ENCODE results near the gene WDFY4. TPM values are rescaled to one million over a fixed set of nuclear protein-coding genes. Genes with fewer than 3 reads are reported as not detected.

Gene WDFY4
- total RNA-seq, 1 donor from 2014 or later, result 10.1 TPM

DNA sequence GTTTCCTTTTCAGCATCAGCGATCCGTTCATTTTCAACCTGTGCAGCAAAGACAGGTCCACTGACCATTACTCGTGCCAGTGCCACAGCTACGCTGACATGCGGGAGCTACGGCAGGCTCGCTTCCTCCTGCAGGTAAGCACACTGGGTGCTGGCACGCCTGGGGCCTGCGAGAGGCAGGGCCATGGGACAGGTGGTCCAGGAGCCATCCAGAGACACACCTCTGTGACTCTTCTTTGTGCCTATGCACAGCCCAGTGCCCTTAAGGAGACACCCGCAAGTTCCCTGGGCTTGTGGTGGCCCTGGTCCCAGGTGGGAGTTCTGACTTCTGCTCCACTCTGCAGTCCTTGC is 212.7 kb downstream of the WDFY4 start:
- DNase-seq (ENCODE audit: low spot score), result no peak

DNA sequence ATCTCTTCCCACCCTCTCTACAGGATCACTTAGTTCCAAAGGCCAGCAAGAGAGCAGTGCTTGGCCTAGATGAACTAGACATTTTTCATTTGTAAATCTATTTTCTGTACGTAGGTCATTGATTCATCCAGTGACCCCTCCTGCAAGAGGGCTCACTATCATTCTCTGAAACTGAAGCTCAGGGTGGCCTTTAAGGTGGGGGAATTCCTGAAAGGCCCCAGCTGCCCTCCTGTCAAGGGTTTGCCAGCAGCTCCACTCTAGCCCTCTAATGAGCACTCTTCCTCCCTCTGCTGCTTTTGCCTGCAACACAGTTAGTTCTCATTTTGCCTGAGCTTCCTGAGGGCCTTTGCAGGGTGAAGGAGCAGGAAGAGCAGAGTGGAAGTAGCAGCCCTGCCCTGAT is 213.8 kb downstream of the WDFY4 start:
- DNase-seq (ENCODE audit: low spot score), result no peak

- no peak for DNase-seq (ENCODE audit: low spot score)
These were observed 215.1 kb downstream of the WDFY4 start for GRCh38 chr10:48899781-48900180.

GRCh38 chr10:48900371-48900801 is 215.7 kb downstream of the WDFY4 start:
- no peak for DNase-seq (ENCODE audit: low spot score)

DNA sequence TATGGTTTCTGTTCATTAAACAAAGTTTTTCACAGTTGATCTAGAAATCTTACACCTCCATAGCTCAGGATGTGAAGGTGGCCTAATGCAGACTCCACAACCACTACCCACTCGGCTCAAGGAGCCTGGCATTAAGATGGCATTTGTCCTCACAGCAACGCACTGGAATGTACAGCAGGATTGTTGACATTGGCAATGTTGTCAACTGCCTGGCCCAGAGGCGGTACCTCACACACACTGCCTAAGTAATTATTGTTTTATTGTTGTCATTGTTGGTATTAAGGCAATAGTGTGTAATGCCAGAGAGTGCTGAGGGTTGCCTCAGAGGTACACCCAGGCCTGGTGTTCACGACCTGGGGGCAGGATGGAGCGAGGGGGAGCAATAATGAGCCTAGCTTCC is 216.6 kb downstream of the WDFY4 start:
- no peak for DNase-seq (ENCODE audit: low spot score)

GRCh38 chr10:48902096-48902495 is 217.4 kb downstream of the WDFY4 start:
- DNase-seq (ENCODE audit: low spot score), result no peak

GRCh38 chr10:48903151-48903550 is 218.5 kb downstream of the WDFY4 start:
- DNase-seq (ENCODE audit: low spot score), result no peak

- no peak for DNase-seq (ENCODE audit: low spot score)
These were observed 220.2 kb downstream of the WDFY4 start for GRCh38 chr10:48904861-48905260.

DNA sequence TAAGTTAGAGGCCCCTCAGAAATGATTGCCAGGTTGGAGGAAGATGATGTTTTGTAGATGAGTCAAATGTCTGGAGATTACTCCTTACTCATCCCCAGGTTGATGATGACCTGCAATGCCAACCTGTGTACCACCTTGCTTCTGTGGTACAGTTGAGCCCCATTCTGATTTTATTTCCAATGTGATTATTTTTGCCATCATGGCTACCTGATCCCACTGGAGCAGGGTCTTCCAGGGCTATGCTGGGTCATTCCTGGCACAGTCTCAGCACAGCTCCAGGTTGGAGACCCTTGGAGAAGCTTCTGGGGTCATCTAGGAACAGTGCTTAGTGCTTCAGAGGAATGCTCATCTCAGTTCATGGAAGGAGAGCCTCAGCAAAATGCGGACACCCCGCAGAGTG is 220.6 kb downstream of the WDFY4 start:
- DNase-seq (ENCODE audit: low spot score), result no peak

DNA sequence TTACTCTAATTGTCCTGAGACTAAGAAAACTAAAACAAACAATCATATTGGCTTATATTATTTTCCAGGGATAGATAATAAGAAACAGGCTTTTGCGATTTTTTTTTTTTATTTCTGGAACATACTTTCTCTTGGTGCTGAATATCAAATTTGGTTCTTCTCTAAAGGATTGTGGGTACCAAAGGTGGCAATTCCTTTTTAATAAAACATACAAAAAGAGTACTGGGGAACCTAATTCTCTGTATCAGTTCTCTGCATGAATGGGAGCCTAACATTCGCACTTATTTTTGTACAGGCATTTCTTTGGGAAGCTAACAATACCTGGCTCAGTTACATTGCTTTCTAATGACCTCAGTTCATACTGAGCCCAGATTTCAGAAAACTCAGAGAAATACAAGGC is 222.2 kb downstream of the WDFY4 start:
- no peak for DNase-seq (ENCODE audit: low spot score)

- no peak for DNase-seq (ENCODE audit: low spot score)
These were observed 223.1 kb downstream of the WDFY4 start for GRCh38 chr10:48907730-48908129.

DNA sequence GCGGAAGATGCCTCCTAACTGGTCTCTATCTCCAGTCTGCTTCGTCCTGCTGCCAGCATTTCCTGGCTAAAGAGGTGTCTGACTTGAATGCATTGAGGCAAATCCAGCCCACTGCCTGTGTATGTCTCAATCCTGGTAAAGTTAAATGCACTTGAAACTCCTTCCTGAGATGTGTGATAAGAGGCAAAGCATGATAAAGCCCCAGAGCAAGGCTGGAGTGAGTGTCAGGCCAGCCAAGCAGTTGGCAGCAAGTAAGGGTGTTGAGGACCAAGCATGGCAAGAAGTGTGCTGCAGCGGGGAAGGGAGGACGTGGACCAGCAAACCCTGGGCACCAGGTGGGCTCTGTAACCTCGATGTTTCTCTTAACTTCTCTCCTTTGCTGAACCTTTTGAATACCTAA is 225.9 kb downstream of the WDFY4 start:
- DNase-seq (ENCODE audit: low spot score), result no peak

DNA sequence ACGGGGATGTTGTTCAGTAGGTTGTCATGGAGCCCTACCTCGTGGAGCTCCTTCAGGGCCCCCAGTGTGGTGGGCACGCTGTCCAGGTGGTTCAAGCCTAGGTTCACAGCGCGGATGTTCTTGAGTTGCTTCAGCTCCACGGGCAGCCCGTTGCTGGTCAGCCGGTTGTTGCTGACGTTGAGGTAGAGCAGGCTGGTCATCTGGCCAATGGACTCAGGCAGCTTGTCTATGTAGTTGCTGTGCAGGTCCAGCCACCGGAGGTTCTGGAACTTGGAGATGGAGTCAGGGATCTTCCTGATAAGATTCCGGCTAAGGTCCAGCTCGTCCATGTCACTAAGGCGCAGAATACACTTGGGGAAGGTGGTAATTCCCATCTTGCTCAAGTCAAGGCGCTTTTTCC is 229.0 kb downstream of the WDFY4 start:
- peak; percentile 28 for DNase-seq (ENCODE audit: low spot score)

DNA sequence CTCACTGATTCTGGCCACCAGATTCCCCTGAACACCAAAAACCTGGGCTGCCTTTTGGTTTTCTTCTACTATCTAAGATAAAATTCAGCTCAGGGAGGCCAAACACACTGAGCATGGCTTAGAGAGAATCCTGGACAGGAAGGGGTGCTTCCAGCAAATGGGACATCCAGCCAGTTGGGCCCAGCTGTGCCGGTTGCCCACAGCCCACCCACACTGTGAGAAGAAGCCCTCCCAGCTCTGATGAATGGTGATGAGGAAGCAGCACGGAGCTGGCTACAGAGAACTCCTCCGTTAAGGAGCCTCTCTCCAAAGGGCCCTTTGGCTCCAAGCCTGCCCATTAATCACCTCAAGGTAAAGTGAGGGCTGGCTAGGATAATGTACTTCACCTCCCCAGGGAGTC is 239.1 kb downstream of the WDFY4 start:
- peak; percentile 49 for DNase-seq (ENCODE audit: low spot score)

DNA sequence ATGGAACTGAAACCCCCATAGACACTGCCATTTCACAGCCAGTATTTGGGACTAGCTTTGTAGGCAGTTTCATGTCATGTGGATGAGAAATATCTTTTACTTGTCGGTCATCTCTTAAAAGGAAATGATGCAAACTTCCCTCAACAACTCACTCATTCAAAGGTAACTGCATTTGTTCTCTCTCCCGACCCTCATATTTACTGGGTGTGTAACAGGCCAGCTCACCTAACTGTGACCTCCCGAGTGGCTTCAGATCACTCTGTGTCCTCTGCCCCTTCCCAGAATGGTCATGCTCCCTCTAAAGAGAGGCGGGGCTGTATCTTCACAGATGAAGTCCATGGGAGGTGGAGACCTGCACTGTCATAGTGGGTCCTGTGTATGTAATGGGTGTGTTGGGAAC is 240.3 kb downstream of the WDFY4 start:
- no peak for DNase-seq (ENCODE audit: low spot score)

DNA sequence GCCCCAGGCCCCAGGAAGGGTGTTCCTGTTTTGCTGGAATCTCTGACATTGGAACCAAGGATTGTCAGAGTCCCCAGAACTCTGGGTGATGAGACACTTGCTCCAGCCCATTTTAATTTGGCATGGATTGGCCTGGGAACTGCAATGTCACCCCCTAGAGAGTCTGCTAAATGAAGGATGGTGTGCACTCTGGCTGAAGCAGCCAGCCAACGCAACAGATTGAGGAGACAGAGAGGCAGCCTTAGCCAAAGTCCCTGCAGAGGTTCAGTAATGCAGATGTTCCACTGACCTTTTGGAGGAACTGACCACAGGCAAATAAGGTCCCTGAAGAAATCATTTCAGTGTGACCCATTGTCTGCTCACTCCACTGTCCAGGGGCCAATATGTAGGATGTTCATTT is 241.6 kb downstream of the WDFY4 start:
- DNase-seq (ENCODE audit: low spot score), result no peak

- no peak for DNase-seq (ENCODE audit: low spot score)
These were observed 242.3 kb downstream of the WDFY4 start for GRCh38 chr10:48926764-48927540.

DNA sequence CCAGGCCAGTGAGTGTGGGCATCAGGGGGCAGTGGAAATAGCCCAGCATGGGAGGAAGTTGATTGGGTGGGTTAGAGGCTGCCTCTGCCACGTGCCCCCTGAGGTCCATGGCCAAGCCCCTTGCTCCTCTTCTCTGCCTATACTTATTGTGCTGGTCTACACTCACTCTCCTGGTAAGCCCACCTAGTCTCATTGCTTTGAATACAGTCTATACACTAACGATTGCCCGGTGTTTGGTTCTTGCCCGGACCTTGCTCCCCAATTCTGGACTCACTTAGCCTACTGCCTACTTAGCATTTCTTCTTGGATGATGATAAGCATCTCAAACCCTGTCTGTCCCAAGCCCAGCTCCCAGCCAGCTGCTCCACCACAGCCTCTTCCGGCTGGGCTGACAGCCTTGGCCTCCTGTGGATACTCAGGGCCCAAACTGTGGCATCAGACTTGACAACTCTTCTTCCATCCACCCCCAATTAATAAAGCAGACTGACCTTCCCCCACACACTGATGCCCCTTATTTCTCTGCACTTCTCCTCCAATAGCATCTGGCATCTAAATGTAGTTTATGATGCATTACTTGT is 244.8 kb downstream of the WDFY4 start:
- no peak for DNase-seq (ENCODE audit: low spot score)

GRCh38 chr10:48931188-48931587 is 246.5 kb downstream of the WDFY4 start:
- DNase-seq (ENCODE audit: low spot score), result no peak

- peak; percentile 74 for DNase-seq (ENCODE audit: low spot score)
These were observed 248.4 kb downstream of the WDFY4 start for GRCh38 chr10:48932831-48933664.

GRCh38 chr10:48934672-48935501 is 250.2 kb downstream of the WDFY4 start:
- peak; percentile 55 for DNase-seq (ENCODE audit: low spot score)

Data from mesenteric fat pad (tissue), 1 donor.